SH-SY5Y (cell line): Measurements from ENCODE around the gene LBHD2.

Experiments used
- GATA2 ChIP-seq: IDR thresholded peaks from 2 replicates; pipeline ENCODE4 v1.6.1; 2011; ENCODE audit warnings: mild to moderate bottlenecking, low read depth, low read length
- GATA3 ChIP-seq: IDR thresholded peaks from 2 replicates; pipeline ENCODE4 v1.6.1; 2011; ENCODE audit warnings: low read depth, mild to moderate bottlenecking, low read length, moderate library complexity

LBHD2 gene

DNA sequence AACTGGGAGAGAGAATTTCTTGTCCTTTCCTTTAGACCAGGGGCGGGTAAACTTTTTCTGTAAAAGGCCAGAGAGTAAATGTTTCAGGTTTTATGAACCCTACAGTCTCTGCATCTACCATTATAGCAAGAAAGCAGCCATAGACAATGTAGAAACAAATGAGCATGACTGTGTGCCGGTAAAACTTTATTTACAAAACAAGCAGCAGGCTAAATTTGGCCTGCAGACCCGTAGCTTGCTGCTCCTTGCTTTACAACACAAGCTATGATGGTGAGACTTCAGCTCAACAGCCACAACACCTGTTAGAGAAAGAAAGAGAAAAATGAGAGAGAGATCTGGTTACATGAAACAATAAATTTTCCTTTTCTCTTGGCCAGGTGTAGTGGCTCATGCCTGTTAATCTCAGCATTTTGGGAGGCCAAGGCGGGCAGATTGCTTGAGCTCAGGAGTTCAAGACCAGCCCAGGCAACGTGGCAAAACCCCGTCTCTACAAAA, 22.5 kb upstream of the LBHD2 start:
- no peak for TF ChIP-seq GATA3
- TF ChIP-seq GATA2: no peak

DNA sequence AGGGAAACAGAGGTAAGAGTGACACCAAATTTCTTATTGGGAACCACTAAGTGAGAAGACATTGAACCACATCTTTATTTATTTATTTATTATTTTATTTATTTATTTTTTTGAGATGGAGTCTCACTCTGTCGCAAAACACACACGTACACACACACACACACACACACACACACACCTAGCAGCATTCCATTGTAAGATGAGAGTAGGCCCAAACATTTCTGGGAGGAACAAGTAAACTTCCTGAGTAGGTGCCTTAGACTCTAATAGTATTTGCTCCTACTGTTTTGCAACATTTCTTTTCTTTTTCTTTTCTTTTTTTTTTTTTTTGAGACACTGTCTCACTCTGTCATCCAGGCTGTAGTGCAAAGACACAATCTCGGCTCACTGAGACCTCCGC, 19.6 kb upstream of the LBHD2 start:
- TF ChIP-seq GATA3 (no peak), GATA2 (no peak)

DNA sequence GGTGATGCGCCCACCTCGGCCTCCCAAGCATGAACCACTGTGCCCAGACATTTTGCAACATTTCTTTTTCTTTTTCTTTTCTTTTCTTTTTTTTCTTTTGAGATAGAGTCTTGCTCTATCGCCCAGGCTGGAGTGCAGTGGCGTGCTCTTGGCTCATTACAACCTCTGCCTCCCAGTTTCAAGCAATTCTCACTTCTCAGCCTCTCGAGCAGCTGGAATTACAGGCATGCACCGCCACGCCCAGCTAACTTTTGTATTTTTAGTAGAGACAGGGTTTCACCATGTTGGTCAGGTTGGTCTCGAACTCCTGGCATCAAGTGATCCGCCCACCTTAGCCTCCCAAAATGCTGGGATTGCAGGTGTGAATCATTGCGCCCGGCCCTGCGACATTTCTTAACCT, 19.0 kb upstream of the LBHD2 start:
- TF ChIP-seq GATA2 (no peak), GATA3 (no peak)

DNA sequence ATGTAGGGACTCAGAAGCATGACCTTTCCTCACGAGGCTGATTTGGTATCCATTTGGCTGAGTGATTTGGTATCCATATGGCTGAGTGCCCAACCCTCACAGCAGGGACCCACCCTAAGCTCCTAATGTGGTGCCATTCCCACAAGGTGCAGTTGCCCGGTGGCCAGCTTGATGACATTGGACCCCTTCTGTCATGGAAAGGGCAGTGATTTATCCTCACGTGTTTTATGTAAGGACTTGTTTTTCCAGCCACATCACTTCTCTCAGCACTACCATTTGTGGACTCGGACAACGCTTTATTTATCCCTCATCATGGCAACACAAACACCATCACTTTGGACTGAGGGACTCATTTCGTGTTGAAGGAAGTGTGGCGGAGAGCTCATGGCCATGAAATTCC, 18.1 kb upstream of the LBHD2 start:
- TF ChIP-seq GATA3 (no peak), GATA2 (no peak)

DNA sequence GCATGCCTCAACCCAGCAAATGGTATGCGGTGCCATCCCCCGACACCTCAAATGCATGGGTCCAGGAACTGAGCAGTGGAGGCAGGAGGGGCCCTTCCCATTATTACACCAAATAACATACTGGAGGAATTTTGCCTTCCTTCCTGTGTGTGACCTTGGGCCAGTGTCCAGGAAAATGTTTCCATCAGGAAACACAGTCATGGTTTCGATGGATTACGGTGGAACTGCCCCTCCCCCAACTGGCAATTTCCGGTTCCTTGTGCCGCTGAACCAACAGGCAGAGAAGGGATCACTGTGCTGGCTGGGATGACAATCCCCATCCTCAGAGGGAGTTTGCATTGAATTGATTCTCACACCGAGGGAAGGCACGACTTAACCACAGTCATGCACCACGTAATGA, 17.6 kb upstream of the LBHD2 start:
- TF ChIP-seq GATA3: no peak
- TF ChIP-seq GATA2: no peak

DNA sequence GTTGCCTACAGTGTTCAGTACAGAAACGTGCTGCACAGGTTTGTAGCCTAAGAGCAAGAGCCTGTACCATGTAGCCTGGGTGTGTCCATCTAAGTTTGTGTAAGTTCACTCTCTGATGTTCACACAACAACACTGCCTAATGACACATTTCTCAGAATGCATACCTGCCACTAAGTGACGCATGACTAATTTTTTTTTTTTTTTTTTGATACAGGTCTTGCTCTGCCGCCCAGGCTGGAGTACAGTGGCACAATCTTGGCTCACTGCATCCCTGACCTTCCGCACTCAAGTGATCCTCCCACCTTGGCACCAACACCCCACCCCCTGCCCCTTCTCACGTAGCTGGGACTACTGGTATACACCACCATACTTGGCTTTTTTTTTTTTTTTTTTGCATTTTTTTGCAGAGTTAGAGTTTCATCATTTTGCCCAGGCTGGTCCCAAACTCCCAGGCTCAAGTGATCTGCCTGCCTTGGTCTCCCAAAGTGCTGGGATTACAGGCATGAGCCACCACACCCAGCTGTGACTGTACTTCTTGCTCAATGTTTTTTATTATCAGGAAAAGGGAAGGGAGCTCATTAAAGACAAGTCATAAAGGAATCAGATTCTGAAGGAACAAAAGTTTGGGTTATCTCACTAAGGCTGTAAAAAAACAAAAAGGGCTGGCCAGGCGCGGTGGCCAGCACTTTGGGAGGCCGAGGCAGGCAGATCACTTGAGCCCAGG, 16.6 kb upstream of the LBHD2 start:
- TF ChIP-seq GATA2 (no peak), GATA3 (no peak)

DNA sequence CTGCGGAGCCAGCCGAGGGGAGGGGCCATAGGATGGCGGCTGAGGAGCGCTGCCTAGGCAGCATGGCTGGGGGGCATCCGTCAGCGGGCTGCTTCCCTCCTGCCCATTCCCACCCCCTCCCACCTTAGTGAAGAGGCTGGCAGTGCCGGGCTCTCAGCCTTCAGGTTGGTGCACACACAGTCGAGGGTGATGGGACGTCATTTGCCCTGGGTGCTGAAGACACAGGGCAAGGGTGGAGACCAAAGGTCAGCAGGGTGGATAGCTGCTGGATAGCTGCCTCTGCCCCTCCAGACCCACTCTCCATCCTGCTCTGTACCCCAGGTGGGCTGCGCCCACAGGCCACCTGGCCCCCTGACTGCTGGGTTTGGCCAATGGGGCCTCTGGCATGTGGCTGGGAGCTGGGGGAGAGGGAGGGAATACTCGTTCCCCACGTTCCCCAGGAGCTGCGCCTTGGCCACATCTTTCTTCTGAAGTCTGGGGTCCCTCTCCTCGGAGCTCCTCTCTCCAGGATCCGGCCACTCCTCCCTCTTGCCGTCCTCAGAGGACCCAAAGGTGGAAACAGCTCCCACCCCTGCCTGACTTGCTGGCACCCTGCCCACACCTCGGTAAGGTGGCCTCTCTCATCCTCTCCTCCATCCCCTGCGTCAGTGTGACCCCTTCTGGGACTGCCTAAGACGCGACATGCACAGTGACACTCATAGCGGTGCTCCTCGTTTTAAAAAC, 15.5 kb upstream of the LBHD2 start:
- TF ChIP-seq GATA2: no peak
- TF ChIP-seq GATA3: no peak

DNA sequence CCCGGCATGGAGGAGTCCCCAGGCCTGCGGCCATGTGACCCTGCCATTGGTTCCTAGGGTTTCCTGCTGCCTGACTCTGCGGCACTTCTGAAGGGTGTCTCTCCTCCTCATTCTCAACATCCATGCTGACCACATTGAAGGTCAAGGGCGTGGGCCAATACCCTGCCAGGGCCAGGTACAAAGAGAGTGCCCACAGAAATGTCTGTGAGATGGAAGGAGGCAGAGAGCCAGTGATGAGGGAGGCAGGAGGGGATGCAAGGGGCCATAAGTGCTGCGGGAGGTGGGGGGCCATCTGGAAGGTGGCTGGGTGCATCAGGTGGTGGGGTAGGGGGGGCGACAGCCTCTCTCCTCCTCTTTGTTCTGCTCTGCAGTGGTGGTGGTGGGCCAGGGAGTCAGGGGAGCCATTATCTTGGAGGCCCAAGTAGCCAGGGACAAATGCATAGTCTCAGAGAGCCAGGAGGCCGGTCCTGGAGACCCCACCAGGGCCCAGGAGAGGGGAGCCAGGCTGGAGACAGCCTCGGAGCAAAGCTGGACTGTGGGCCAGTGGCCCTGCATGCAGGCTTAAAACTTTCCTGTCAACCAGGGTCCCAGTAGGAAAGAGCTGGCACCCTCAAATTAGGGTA, 13.6 kb upstream of the LBHD2 start:
- TF ChIP-seq GATA2 (no peak), GATA3 (no peak)

DNA sequence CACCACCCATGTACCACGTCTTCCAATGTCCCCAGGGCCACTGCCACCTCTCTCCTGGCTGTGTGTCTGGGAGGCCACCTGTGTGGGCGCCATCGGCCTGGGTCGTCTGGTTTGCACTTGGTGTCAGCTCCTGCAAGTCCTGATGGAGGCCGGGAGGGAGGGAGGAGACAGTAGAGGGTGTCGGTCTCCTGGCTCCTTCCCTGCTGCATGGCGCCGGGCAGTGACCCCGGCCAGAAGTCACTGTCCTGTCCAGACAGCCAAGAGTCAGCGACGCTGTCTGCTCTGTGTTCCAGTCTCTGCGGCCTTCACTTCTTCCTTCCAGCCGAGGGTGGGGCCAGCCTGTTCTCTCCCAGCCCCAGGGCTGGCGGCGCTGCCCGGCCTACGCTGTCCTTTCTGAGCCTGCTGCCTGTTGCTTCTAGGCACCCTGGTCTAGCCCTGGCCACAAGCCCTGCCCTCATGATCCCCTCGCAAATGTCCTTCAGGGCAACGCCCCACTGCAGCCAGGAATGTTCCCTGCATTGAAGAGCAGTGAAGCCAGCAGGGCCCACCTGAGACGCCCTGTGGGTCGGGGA, 13.0 kb upstream of the LBHD2 start:
- TF ChIP-seq GATA2 (no peak), GATA3 (no peak)

DNA sequence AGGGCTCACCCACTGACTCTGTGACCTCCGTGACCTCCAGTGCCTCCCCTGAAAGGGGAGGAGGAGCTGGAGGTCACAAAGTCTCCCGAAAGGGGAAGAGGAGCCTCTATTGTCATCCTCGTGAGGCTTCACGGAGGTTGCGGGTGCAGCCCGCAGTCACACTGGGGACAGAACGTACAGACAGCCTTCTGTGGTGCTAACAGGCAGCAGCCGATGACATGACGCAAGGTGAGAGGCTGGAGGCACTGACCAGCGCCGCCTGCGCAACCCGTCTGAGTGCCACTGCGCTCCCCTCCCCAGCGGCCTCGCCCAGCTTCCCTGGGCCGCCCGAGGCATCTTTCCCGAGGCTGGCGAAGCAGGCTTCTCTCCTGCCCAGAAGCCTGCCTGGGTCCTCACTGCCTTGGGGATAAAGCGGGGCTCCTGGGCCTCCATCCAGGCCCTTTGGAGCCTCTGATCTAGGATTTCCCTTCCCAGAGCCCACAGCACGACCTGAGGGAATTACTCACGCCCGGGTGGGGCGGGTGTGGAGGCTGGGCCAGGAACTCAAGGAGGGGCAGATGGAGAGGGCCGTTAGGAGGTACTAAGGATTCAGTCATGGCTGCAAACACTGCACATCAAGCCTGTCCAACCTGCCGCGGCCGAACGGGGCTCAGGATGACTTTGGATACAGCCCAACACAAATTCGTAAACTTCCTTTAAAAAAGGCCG, 12.3 kb upstream of the LBHD2 start:
- TF ChIP-seq GATA3 (no peak), GATA2 (no peak)

DNA sequence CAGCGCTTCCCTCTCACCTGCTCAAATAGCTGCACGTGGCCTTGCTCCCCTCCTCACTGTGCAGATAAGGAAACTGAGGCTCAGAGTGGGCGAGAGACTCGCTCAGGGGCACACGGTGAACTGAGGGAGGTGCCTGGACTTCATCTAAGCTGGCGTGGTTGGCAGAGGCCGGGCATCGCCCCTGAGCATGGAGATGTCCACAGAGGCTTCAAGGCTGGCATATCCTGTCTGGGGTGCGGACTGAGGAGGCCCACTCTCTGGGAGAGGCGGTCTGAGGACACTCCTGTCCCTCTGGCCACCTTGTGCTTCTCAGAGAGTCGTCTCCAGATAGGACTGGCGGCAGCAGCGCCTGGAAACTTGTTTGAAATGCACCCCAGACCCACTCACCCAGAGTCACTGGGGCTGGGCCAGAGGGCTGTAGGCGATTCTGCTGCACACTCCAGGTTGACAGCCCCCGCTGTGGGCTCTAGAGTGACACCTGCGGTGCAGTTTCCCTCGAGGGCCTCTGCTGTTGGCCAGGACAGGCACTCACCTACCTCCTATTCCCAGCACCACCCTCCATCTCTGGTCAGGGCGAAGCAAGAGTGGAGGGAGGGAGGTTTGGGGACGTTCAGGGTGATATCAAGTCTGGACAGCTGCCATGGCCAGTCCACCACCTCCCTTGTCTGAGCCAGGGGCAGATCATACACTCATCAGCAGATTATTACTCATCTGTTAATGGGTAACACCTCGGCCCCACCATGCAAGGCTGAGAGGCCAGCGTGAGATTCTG, 11.2 kb upstream of the LBHD2 start:
- TF ChIP-seq GATA3 (no peak), GATA2 (no peak)

DNA sequence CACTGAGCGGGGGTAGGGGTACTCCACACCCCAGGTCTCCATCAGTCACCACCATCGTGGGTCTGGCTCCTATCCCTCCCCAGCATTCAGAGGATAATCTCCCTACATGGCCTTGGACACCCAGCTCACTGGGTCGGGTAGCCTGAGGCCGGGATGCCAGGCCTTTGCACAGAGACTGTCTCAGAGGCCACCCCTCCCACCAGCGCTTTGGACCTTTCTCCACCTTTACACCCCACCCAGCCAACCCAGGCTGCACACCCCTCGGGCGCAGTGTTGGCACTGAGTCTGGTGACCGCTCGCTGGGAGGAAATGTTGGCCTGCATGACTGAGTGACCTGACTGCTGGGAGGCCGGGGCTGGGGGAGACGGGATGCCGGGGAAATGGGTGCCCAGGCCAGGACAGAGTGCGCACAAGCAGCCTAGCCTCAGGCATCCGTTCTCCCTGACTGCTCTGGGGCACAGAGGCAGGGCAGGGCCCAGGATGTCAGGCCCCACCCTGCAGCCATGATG, 10.6 kb upstream of the LBHD2 start:
- no peak for TF ChIP-seq GATA3
- no peak for TF ChIP-seq GATA2

DNA sequence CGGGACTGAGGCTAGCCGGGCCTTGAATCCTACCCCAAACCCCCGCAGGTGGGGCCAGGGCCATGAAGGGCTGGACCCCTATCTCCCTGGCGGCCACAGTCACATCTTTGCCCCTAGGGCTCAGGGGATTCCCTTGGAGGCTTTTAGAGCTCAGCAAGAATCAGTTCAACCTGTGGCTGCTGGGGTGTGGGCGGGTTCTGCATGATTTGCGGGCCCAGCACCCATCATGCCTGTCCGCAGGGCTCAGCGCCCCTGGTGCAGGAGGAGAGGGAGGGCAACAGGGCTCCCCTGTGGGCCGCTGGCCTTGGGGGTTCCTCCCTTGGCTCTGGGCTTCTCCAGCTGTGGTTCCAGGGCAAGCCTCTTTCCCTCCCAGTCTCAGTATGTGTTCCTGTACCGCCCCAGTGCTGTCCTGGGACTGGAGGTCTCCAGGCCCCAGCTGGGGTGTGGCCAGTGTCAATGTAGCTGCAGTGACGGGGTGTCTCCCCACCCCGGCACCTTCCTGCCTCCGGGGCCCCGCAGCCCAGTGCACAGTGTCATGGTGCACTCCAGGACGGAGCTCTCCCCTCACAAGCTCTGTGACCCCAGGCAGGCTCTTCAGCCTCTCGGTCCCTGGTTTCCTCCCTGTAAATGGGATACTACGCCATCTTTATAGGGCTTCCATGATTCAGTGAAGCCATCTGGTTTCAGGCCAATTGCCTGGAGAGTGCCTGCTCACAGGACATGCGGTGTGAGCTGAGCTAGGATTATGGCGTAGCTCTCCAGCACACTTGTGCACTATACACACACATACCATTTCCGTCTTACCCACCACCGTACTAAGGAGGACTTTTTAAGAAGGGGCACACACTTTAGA, 9.9 kb upstream of the LBHD2 start:
- TF ChIP-seq GATA2 (no peak), GATA3 (no peak)
